Retinal pigment epithelial cell (primary cell): ENCODE results near the gene SLC38A10.

Experiments used
- DNase-seq: peaks from one replicate; pipeline ENCODE4 v3.0.0-alpha.2; 2010; ENCODE audit warnings: low read depth
- H3K4me3 ChIP-seq: 2 replicates; pipeline ENCODE4 v1.5.1; 2011; ENCODE audit warnings: mild to moderate bottlenecking, low read length, control low read depth, moderate library complexity
- CTCF ChIP-seq: conservative IDR thresholded peaks from 2 replicates; pipeline ENCODE4 v1.5.1; 2011; ENCODE audit warnings: low read depth, low read length, control low read depth, inconsistent platforms

The SLC38A10 gene

DNA sequence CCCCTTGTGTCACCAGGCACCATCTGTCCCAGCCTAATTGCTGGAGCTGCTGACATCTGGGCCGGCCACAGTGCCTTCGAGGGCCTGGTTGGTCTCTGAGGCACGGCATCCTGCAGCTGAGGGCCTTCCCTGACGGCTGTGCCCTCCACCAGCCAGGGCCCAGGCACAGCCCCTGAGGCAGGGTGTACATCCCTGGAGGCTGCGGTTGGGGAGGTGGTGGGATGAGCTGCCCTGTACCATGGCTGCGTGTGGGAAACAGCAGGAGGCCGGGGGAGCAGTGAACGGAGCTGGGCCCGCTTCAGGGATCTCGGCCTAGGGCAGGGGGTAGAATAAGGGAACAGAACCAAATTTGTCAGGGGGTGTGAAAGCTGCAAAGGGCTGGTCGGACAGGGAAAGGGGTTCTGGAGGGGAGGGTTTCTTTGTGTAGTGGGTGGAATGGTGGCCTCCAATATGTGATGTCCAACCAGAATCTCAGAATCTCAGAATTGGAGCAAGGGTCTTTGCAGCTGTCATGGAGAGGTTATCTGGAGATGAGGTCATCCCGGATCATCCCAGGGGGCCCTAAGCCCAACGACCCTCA, 10.0 kb upstream of the SLC38A10 start:
- no peak for TF ChIP-seq CTCF
- no peak for DNase-seq
- H3K4me3 ChIP-seq = no peak overlapping the region

- H3K4me3 ChIP-seq = no peak overlapping the region
- no peak for TF ChIP-seq CTCF
- DNase-seq = no peak
These were observed 9.3 kb upstream of the SLC38A10 start for GRCh38 chr17:81304196-81305015.

- no peak for DNase-seq
- no peak for TF ChIP-seq CTCF
- no peak overlapping the region for H3K4me3 ChIP-seq
These were observed 8.3 kb upstream of the SLC38A10 start for GRCh38 chr17:81303385-81303784.

DNA sequence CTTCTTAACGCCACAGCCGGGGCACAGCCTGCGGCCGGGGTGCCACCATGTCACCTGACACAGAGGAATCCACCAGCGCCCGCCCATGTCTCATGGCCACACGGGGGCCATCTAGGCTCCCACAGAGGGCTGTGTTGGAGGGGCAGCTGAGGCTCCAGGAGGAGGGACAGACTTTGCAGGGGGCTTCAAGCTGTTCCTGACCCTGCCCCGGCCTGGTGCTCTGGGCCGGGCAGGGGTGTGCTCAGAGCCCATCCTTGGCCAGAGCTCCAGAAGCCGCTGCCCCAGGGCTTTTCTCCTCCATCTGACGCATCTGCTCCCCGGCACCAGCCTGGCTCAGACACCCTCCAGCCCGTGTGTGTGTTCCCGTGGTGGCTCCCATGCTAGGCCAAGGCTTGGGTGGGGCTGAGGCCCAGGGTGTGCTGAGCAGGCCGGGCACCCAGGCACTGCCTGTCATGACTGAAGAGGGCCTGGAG, 7.8 kb upstream of the SLC38A10 start:
- peak; percentile 36 for TF ChIP-seq CTCF
- DNase-seq = no peak
- no peak overlapping the region for H3K4me3 ChIP-seq

DNA sequence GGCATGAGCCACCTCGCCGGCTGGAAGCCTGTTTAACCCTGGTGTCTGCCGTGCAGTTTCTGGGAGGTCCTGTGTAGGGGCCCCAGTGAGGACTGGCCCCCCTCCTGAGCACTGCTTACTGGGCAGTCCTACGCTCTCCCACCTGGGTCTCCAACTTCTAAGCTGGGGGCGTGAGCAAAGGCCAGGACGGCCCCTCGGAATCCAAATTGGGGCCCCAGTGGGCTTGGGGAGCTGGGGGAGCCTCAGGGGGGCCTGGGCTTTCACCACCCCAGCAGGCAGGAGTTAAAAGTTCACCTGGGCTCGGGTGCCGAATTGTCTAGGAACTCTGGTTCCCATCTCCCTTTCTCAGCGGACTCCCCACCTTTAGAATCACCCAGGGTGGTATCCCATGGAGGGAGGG, 7.2 kb upstream of the SLC38A10 start:
- no peak for DNase-seq
- H3K4me3 ChIP-seq = no peak overlapping the region
- TF ChIP-seq CTCF = no peak

DNA sequence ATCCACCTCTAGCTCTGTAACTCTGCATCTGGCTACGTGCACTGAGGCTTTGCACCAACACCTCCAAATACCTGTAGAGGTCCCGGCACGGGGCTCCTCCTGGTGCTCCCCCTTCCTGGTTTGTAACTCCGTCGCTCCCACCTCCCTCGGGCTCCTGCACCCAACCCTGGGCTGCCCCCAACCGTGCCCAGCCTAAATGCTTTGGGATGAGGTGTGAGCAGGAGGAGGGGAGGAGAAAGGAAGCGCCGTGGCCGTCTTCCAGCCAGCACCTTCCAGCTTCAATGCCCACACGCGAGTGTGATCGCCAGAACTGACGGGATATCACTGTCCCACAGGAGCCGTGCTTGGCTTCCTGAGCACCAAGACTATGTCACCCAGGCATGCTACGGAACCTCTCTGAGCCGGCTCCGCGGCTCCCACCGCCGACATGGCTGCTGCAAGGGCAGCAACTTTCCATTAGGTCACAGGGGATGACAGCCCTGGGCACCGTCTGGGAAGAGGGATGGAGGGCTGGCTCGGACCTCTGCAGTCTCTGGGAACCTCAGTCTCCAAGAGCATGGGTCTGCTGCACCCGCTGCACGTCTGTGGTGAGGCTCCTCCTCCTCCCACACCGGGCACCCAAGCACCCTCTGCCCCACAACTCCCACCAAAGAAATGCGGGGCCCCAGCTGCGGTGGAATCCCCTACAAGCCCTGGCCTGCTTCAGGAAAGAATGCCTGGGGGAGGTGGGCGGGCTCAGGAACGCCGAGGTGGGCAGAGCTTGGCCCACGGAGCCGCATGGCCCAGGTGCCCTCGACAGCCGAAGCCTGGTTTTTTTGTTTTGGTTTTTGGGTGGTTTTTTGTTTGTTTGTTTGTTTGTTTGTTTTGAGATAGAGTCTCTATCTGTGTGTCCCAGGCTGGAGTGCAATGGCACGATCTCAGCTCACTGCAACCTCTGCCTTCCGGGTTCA, 6.4 kb upstream of the SLC38A10 start:
- TF ChIP-seq CTCF = no peak
- no peak overlapping the region for H3K4me3 ChIP-seq

More for the DNA sequence above, 6.4 kb upstream of the SLC38A10 start:
- no peak for DNase-seq
